Prostate gland (tissue), 2 donors: ENCODE data around the gene HMCES. TPM values are rescaled to one million over a fixed set of nuclear protein-coding genes. Genes with fewer than 3 reads are reported as not detected.

ENCODE experiments used
- DNase-seq: peaks from one replicate; pipeline ENCODE4 v3.0.0-alpha.2; 2019; ENCODE audit warnings: low spot score
- H3K27ac ChIP-seq, 2 donors: fragments of 200-600 bp; sonication (generic); 2 replicates each; pipeline ENCODE4 v1.5.1; 2017 to 2019
- H3K27me3 ChIP-seq: fragments of 200-600 bp; sonication (generic); replicated peaks from 2 replicates; pipeline ENCODE4 v1.5.1; 2019; ENCODE audit not compliant: insufficient read depth
- H3K36me3 ChIP-seq, 2 donors: fragments of 200-600 bp; sonication (generic); 1 replicate in 1 of 2; 2 replicates in 1 of 2; pipeline versions ENCODE4 v1.5.1 to v1.8.1; 2017 to 2019
- H3K4me1 ChIP-seq: fragments of 200-600 bp; sonication (generic); replicated peaks from 2 replicates; pipeline ENCODE4 v1.5.1; 2019
- H3K4me3 ChIP-seq, 2 donors: fragments of 200-600 bp; sonication (generic); 2 replicates each; pipeline ENCODE4 v1.5.1; 2017 to 2019
- H3K9me3 ChIP-seq: fragments of 200-600 bp; sonication (generic); 2 replicates; pipeline ENCODE4 v1.5.1; 2017
- POLR2A ChIP-seq: fragments of 450-650 bp; IDR thresholded peaks from one replicate; pipeline ENCODE4 v1.6.1; 2016; ENCODE audit warnings: antibody characterized with exemption, mild to moderate bottlenecking
- POLR2AphosphoS5 ChIP-seq: sonication (generic); formaldehyde crosslinking; IDR thresholded peaks from one replicate; pipeline ENCODE4 v1.6.1; 2017; ENCODE audit warnings: antibody characterized with exemption
- WGBS: methylation state at CpG from one replicate; pipeline ENCODE4 v1.1.5; 2018; 5-methylcytosine and 5-hydroxymethylcytosine counted together
- intact Hi-C: fragments of 100-400 bp; cut with DNase I; formaldehyde crosslinking; loops from one replicate; pipeline ENCODE4 v1.14.2; 2022
- total RNA-seq, 2 donors: library from RNA; depleted of rRNA; stranded (reverse); fragments of >200 nt; gene quantifications; one replicate each; pipeline ENCODE4 v1.1.0, GENCODE V29; 2016
- TF ChIP-seq, protein P1 (sequence below), 4 experiments: fragments of 200-600 bp in 2 of 4; fragments of 450-650 bp in 2 of 4; sonication (generic) in 2 of 4; IDR thresholded peaks; 1 replicate in 3 of 4; 2 replicates in 1 of 4; pipeline ENCODE4 v1.5.1; 2016 to 2019; ENCODE audit warnings: antibody characterized with exemption in 4 of 4, mild to moderate bottlenecking in 2 of 4, moderate library complexity in 2 of 4

HMCES gene
- total RNA-seq, 2 donors from 2014 or later = 29.1 to 34.9 TPM

DNA sequence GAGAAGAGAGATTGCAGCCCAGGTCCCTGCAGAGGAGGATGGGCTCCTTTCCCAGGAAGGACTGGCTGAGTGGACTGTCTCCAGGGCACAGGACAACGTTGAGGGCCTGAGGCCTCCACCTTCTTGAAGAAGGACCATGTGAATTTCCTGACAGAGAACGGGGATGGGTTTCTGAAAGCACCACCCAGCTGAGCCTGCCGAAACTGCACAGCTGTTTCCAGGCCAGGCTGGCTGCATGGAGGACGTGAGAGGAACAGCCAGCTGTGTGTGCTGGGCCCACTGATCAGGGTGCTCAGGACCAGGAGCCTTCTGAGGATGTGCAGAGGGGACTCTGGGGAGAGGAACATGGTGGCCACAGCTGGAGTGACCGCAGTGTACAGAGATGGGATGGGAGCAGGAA is 39.2 kb downstream of the HMCES start:
- no peaks in the 10 kb centered on the region for H3K36me3 ChIP-seq
- intact Hi-C loops = loop anchor here (2.0 kb wide), 1 partner anchor 39 kb away; the partner anchor contains the start of gene HMCES
- H3K4me1 ChIP-seq = peaks cover 9% of the 10 kb centered on the region
- 68% methylated on average over 5 of the region's 5 CpGs for WGBS
- no peak overlapping the region for H3K4me3 ChIP-seq
- TF ChIP-seq POLR2AphosphoS5 (no peak), POLR2A (no peak)
- TF ChIP-seq, protein P1, sequence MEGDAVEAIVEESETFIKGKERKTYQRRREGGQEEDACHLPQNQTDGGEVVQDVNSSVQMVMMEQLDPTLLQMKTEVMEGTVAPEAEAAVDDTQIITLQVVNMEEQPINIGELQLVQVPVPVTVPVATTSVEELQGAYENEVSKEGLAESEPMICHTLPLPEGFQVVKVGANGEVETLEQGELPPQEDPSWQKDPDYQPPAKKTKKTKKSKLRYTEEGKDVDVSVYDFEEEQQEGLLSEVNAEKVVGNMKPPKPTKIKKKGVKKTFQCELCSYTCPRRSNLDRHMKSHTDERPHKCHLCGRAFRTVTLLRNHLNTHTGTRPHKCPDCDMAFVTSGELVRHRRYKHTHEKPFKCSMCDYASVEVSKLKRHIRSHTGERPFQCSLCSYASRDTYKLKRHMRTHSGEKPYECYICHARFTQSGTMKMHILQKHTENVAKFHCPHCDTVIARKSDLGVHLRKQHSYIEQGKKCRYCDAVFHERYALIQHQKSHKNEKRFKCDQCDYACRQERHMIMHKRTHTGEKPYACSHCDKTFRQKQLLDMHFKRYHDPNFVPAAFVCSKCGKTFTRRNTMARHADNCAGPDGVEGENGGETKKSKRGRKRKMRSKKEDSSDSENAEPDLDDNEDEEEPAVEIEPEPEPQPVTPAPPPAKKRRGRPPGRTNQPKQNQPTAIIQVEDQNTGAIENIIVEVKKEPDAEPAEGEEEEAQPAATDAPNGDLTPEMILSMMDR (IDR thresholded peaks at IDR 0.05) = no peak
- no peaks in the 10 kb centered on the region for H3K27me3 ChIP-seq
- DNase-seq = no peak
- H3K9me3 ChIP-seq = no peaks in the 10 kb centered on the region
- no peak overlapping the region for H3K27ac ChIP-seq

DNA sequence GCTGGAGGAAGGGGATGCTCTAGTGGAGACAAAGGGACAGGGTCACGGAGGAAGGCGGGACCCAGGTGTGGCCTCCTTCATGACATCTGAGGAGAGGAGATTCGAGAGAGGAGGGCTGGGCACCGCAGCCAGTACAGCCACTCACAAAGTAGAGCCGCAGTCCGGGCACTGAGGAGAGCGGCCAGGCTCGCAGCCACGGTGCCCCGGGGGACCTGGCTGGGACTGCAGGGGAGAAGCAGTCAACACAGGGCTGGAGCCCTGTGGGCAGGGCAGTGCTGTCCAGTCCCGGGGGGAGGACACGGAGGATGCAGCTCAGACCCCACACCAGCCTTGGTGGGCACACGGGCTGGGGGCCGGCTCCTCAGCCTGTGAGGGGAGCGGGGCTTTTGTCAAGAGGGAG is 40.3 kb downstream of the HMCES start:
- TF ChIP-seq POLR2AphosphoS5 (no peak), POLR2A (no peak)
- TF ChIP-seq, protein P1 (IDR thresholded peaks at IDR 0.05) = no peak
- Histone ChIP-seq H3K27me3 (no peaks in the 10 kb centered on the region), H3K9me3 (no peaks in the 10 kb centered on the region), H3K4me3 (no peak overlapping the region), H3K36me3 (no peaks in the 10 kb centered on the region), H3K27ac (no peak overlapping the region), H3K4me1 (peaks cover 9% of the 10 kb centered on the region)
- WGBS = 90% methylated on average over 14 of the region's 15 CpGs
- intact Hi-C loops = no loop called here
- DNase-seq = no peak

DNA sequence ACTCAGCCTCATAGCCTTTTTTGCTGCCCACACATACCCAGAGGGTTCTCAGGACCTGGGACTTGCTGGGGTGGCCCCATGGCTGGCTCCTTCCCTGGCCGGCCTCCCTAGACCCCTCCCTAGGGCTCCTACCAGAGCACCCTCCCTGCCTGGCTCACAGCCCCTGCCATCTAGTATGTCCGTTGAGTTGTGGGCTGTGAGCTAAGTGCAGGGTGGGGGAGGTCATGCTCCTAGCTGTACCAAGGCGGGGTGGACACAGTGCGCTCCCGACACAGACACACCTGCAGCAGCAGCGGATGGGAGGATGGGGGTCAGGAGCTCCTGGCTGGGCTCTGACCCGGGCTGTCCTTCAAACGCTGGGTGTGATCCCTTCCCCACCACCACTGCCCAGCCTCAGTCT is 41.6 kb downstream of the HMCES start:
- Histone ChIP-seq H3K4me3 (no peak overlapping the region), H3K27ac (no peak overlapping the region), H3K27me3 (no peaks in the 10 kb centered on the region), H3K9me3 (no peaks in the 10 kb centered on the region), H3K4me1 (peaks cover 4% of the 10 kb centered on the region), H3K36me3 (no peaks in the 10 kb centered on the region)
- 89% methylated on average over 8 of the region's 8 CpGs for WGBS
- TF ChIP-seq, protein P1 (IDR thresholded peaks at IDR 0.05) = no peak
- TF ChIP-seq POLR2AphosphoS5 (no peak), POLR2A (no peak)
- intact Hi-C loops = no loop called here
- no peak for DNase-seq

DNA sequence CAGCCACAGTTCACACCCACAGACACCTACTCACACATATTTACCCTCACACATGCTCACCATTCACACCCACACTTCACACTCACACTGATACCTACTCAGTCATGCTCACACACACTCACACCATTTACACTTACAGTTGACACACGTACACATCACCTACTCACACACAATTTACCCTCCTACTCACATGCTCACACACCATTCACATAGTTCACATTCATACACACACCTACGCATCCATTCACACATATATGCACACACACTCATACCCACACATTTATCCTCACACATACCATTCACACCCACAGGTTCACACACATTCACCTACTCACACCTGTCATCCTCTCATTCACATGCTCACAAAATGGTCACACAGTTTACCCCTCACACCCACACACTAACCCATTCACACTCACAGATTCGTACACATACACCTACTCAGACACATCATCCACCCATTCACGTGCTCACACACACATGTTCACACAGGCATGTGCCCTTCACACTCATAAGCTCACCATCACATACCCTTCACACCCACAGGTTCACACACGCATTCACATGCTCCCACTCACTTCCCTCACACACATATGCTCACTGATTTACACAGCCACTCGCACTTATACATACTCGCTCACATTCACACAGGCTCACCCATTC is 42.3 kb downstream of the HMCES start:
- 92% methylated on average over 7 of the region's 7 CpGs for WGBS
- Histone ChIP-seq H3K27me3 (no peaks in the 10 kb centered on the region), H3K27ac (no peak overlapping the region), H3K4me1 (peaks cover 4% of the 10 kb centered on the region), H3K36me3 (no peaks in the 10 kb centered on the region), H3K9me3 (no peaks in the 10 kb centered on the region), H3K4me3 (no peak overlapping the region)
- TF ChIP-seq POLR2AphosphoS5 = no peak
- TF ChIP-seq POLR2A = no peak
- TF ChIP-seq, protein P1 (IDR thresholded peaks at IDR 0.05) = no peak
- DNase-seq = no peak
- intact Hi-C loops = no loop called here

DNA sequence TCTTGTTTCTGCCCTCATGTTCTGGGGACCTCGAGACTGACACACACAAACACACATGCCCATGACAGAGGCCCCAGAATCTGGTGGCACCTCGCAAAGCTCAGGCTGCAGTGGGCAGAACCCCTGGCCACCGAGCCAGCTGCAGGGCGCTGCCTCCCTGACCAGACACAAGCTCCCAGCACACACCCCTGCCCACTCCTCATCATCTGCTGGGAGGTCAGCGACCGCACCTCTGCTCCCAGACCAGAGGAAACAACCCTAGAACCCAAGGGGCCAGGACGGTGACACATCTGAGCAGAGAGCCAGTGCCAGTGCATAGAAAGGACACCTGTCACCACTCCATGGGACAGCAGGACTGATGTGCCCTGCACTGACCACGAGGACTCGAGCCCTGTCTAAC is 43.2 kb downstream of the HMCES start:
- no peak for DNase-seq
- 96% methylated on average over 9 of the region's 9 CpGs for WGBS
- TF ChIP-seq POLR2A = no peak
- no peak for TF ChIP-seq POLR2AphosphoS5
- TF ChIP-seq, protein P1 (IDR thresholded peaks at IDR 0.05) = no peak
- peaks cover 4% of the 10 kb centered on the region for H3K4me1 ChIP-seq
- H3K27me3 ChIP-seq = no peaks in the 10 kb centered on the region
- no peaks in the 10 kb centered on the region for H3K9me3 ChIP-seq
- no peak overlapping the region for H3K4me3 ChIP-seq
- intact Hi-C loops = no loop called here
- no peaks in the 10 kb centered on the region for H3K36me3 ChIP-seq
- H3K27ac ChIP-seq = no peak overlapping the region
